OCI-LY1 (cell line): ENCODE data around the gene CSNK1E.
"Not testable (repeated sequence)": the region's sequence is repeated elsewhere in the genome, so short reads cannot be mapped to it uniquely, and the experiment has no call there.

Experiments
- EZH2 ChIP-seq: fragments of 200-600 bp; sonication (generic), shearing (Covaris generic); IDR thresholded peaks from 2 replicates; pipeline ENCODE4 v1.8.0; 2017; ENCODE audit warnings: borderline replicate concordance, mixed run types, mild to moderate bottlenecking, antibody characterized with exemption, low read length, moderate library complexity, mixed read lengths
- TF ChIP-seq, protein P1 (sequence below): fragments of 200-600 bp; sonication (generic), shearing (Covaris generic); IDR thresholded peaks from 2 replicates; pipeline ENCODE4 v1.5.1; 2017; ENCODE audit warnings: mild to moderate bottlenecking, antibody characterized with exemption, low read length, moderate library complexity, mixed read lengths

DNA sequence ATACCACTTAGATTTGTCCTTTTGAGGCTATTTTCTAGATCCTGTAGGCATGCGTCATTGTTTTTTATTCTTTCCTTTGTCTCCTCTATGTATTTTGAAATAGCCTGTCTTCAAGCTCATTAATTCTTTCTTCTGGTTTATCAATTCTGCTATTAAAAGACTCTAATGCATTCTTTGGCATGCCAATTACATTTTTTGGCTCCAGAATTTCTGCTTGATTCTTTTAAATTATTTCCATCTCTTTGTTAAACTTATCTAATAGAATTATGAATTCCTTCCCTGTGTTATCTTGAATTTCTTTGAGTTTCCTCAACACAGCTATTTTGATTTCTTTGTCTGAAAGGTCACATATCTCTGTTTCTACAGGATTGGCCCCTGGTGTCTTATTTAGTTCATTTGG lies 42.6 kb upstream of the CSNK1E start:
- not testable (repeated sequence) for TF ChIP-seq EZH2
- TF ChIP-seq, protein P1, sequence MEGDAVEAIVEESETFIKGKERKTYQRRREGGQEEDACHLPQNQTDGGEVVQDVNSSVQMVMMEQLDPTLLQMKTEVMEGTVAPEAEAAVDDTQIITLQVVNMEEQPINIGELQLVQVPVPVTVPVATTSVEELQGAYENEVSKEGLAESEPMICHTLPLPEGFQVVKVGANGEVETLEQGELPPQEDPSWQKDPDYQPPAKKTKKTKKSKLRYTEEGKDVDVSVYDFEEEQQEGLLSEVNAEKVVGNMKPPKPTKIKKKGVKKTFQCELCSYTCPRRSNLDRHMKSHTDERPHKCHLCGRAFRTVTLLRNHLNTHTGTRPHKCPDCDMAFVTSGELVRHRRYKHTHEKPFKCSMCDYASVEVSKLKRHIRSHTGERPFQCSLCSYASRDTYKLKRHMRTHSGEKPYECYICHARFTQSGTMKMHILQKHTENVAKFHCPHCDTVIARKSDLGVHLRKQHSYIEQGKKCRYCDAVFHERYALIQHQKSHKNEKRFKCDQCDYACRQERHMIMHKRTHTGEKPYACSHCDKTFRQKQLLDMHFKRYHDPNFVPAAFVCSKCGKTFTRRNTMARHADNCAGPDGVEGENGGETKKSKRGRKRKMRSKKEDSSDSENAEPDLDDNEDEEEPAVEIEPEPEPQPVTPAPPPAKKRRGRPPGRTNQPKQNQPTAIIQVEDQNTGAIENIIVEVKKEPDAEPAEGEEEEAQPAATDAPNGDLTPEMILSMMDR = not testable (repeated sequence)
